Activated naive CD4-positive, alpha-beta T cell treated with Interleukin-2 at 50 U/mL for 16 hours (primary cell): ENCODE results near the gene ENTHD1.

Experiments used
- DNase-seq: peaks from one replicate; pipeline ENCODE4 v3.0.0-alpha.2; 2020

The ENTHD1 gene

GRCh38 chr22:39839917-39840510, 53.5 kb downstream of the ENTHD1 start:
- peak; percentile 50 for DNase-seq

- no peak for DNase-seq
These were observed 54.4 kb downstream of the ENTHD1 start for GRCh38 chr22:39839204-39839603.

- DNase-seq = no peak
These were observed 60.0 kb downstream of the ENTHD1 start for GRCh38 chr22:39833610-39834009.

- DNase-seq = no peak
These were observed 60.5 kb downstream of the ENTHD1 start for GRCh38 chr22:39833093-39833492.

GRCh38 chr22:39832627-39833074, 60.9 kb downstream of the ENTHD1 start:
- no peak for DNase-seq

- DNase-seq = no peak
These were observed 67.9 kb downstream of the ENTHD1 start for GRCh38 chr22:39825661-39826102.

- DNase-seq = no peak
These were observed 72.6 kb downstream of the ENTHD1 start for GRCh38 chr22:39821008-39821407.

GRCh38 chr22:39820256-39820655, 73.3 kb downstream of the ENTHD1 start:
- DNase-seq = no peak

- no peak for DNase-seq
These were observed 74.1 kb downstream of the ENTHD1 start for GRCh38 chr22:39819429-39819828.

GRCh38 chr22:39818094-39818493, 75.5 kb downstream of the ENTHD1 start:
- DNase-seq = no peak

GRCh38 chr22:39815932-39816331, 77.6 kb downstream of the ENTHD1 start:
- no peak for DNase-seq

- no peak for DNase-seq
These were observed 78.7 kb downstream of the ENTHD1 start for GRCh38 chr22:39814899-39815298.

GRCh38 chr22:39809772-39810557, 83.6 kb downstream of the ENTHD1 start:
- DNase-seq = no peak

GRCh38 chr22:39808081-39808480, 85.5 kb downstream of the ENTHD1 start:
- DNase-seq = peak; percentile 24

- DNase-seq = no peak
These were observed 87.5 kb downstream of the ENTHD1 start for GRCh38 chr22:39806109-39806508.

- no peak for DNase-seq
These were observed 88.4 kb downstream of the ENTHD1 start for GRCh38 chr22:39805117-39805516.

- DNase-seq = no peak
These were observed 90.9 kb downstream of the ENTHD1 start for GRCh38 chr22:39802682-39803081.

GRCh38 chr22:39800790-39801520, 92.6 kb downstream of the ENTHD1 start:
- DNase-seq = no peak

- DNase-seq = no peak
These were observed 95.9 kb downstream of the ENTHD1 start for GRCh38 chr22:39797528-39798147.

- no peak for DNase-seq
These were observed 103.8 kb downstream of the ENTHD1 start for GRCh38 chr22:39789788-39790187.

- DNase-seq = no peak
These were observed 108.3 kb downstream of the ENTHD1 start for GRCh38 chr22:39785232-39785631.

- DNase-seq = no peak
These were observed 115.7 kb downstream of the ENTHD1 start for GRCh38 chr22:39777716-39778454.
